Glomerular visceral epithelial cell (primary cell): ENCODE results near the gene LHFPL2.

Source experiments
- DNase-seq: peaks from one replicate; pipeline ENCODE4 v3.0.0-alpha.2; 2016; ENCODE audit errors: extremely low spot score

The LHFPL2 gene

GRCh38 chr5:78640662-78641474, 7.7 kb downstream of the LHFPL2 start:
- peak; percentile 76 for DNase-seq

GRCh38 chr5:78639791-78640190, 8.8 kb downstream of the LHFPL2 start:
- no peak for DNase-seq

- no peak for DNase-seq
Observed at GRCh38 chr5:78638973-78639669, 9.5 kb downstream of the LHFPL2 start.

GRCh38 chr5:78638423-78638822, 10.1 kb downstream of the LHFPL2 start:
- peak; percentile 98 for DNase-seq

GRCh38 chr5:78637468-78637867, 11.1 kb downstream of the LHFPL2 start:
- no peak for DNase-seq

GRCh38 chr5:78636682-78637081, 11.9 kb downstream of the LHFPL2 start:
- DNase-seq, result no peak

GRCh38 chr5:78634634-78635033, 13.9 kb downstream of the LHFPL2 start:
- no peak for DNase-seq

- DNase-seq, result no peak
Observed at GRCh38 chr5:78634229-78634628, 14.3 kb downstream of the LHFPL2 start.

GRCh38 chr5:78633700-78634099, 14.9 kb downstream of the LHFPL2 start:
- peak; percentile 72 for DNase-seq

GRCh38 chr5:78632467-78632866, 16.1 kb downstream of the LHFPL2 start:
- DNase-seq, result no peak

- no peak for DNase-seq
Observed at GRCh38 chr5:78631931-78632330, 16.6 kb downstream of the LHFPL2 start.

- DNase-seq, result no peak
Observed at GRCh38 chr5:78630047-78630446, 18.5 kb downstream of the LHFPL2 start.

- DNase-seq, result no peak
Observed at GRCh38 chr5:78629624-78630023, 18.9 kb downstream of the LHFPL2 start.

GRCh38 chr5:78628270-78628992, 20.1 kb downstream of the LHFPL2 start:
- DNase-seq, result peak; percentile 47

GRCh38 chr5:78627766-78628165, 20.8 kb downstream of the LHFPL2 start:
- DNase-seq, result peak; percentile 34

GRCh38 chr5:78627175-78627574, 21.4 kb downstream of the LHFPL2 start:
- peak; percentile 36 for DNase-seq

- no peak for DNase-seq
Observed at GRCh38 chr5:78626009-78626571, 22.5 kb downstream of the LHFPL2 start.

- DNase-seq, result no peak
Observed at GRCh38 chr5:78624992-78625391, 23.6 kb downstream of the LHFPL2 start.

- DNase-seq, result no peak
Observed at GRCh38 chr5:78624011-78624541, 24.5 kb downstream of the LHFPL2 start.

GRCh38 chr5:78622302-78622971, 26.1 kb downstream of the LHFPL2 start:
- no peak for DNase-seq

- DNase-seq, result peak; percentile 31
Observed at GRCh38 chr5:78621291-78621738, 27.3 kb downstream of the LHFPL2 start.
